IMR-90 (cell line): Measurements from ENCODE around the gene GPR107. TPM values are rescaled to one million over a fixed set of nuclear protein-coding genes. Genes with fewer than 3 reads are reported as not detected.

Experiments used
- ATAC-seq: fragments of 200-7000 bp; cut with Tn5 transposase; 2 replicates; pipeline ENCODE4 v1.9.1; 2020; ENCODE audit warnings: low read depth, mild to moderate bottlenecking, moderate library complexity
- BruUV-seq: library from RNA; stranded (reverse); fragments of 400-500 nt; replicated peaks from 2 replicates; lab custom pipeline; 2021; lab: Mats Ljungman, UMichigan
- CTCF ChIA-PET: fragments of 300-600 bp; formaldehyde crosslinking; extraction: SDS; loops from one replicate; lab custom pipeline; 2021; ENCODE audit warnings: antibody characterized with exemption; lab: Yijun Ruan, JAX
- POLR2A ChIA-PET: fragments of 300-600 bp; sonication (Branson Sonifier 250); formaldehyde crosslinking; loops from one replicate; lab custom pipeline; 2022; ENCODE audit warnings: antibody characterized with exemption; ENCODE audit not compliant: unreplicated experiment; lab: Charles Lee
- DNase-seq: peaks from one replicate; pipeline ENCODE4 v3.0.0; 2013
- H2AFZ ChIP-seq: replicated peaks from 2 replicates; pipeline ENCODE3; 2013; ENCODE audit warnings: low read length, mild to moderate bottlenecking; ENCODE audit not compliant: poor library complexity
- H2AK5ac ChIP-seq: 2 replicates; pipeline ENCODE4 v1.6.1; 2013; ENCODE audit warnings: low read depth, low read length, inconsistent platforms
- H2AK9ac ChIP-seq: replicated peaks from 2 replicates; pipeline ENCODE3; 2013; ENCODE audit warnings: mild to moderate bottlenecking, low read depth, low read length, moderate library complexity; ENCODE audit not compliant: poor library complexity
- H2BK120ac ChIP-seq: 2 replicates; pipeline ENCODE4 v1.6.1; 2013; ENCODE audit warnings: low read depth, low read length, inconsistent platforms
- H2BK15ac ChIP-seq: 3 replicates; pipeline ENCODE4 v1.6.1; 2013; ENCODE audit warnings: low read depth, low read length, inconsistent platforms
- H2BK20ac ChIP-seq: 2 replicates; pipeline ENCODE4 v1.6.1; 2013; ENCODE audit warnings: low read depth, mild to moderate bottlenecking, inconsistent platforms, low read length, moderate library complexity
- H2BK5ac ChIP-seq: 2 replicates; pipeline ENCODE4 v1.6.1; 2013; ENCODE audit warnings: mild to moderate bottlenecking, low read depth, low read length, inconsistent platforms; ENCODE audit not compliant: poor library complexity, severe bottlenecking
- H3K14ac ChIP-seq: replicated peaks from 2 replicates; pipeline ENCODE4 v1.6.1; 2013; ENCODE audit warnings: low read depth, low read length, inconsistent platforms
- H3K18ac ChIP-seq: 2 replicates; pipeline ENCODE4 v1.6.1; 2013; ENCODE audit warnings: low read depth, low read length, control low read depth
- H3K23ac ChIP-seq: 2 replicates; pipeline ENCODE4 v1.6.1; 2013; ENCODE audit warnings: low read depth, low read length, inconsistent platforms
- H3K27ac ChIP-seq: 2 replicates; pipeline ENCODE4 v1.5.1; 2013; ENCODE audit warnings: mild to moderate bottlenecking, control low read depth, low read length; ENCODE audit not compliant: insufficient read depth
- H3K27me3 ChIP-seq: 2 replicates; pipeline ENCODE4 v1.6.1; 2013; ENCODE audit warnings: low read length; ENCODE audit not compliant: control insufficient read depth, insufficient read depth
- H3K36me3 ChIP-seq: 2 replicates; pipeline ENCODE4 v1.6.1; 2013; ENCODE audit warnings: low read length, mixed read lengths; ENCODE audit not compliant: control insufficient read depth, insufficient read depth
- H3K4ac ChIP-seq: 2 replicates; pipeline ENCODE4 v1.6.1; 2013; ENCODE audit warnings: low read depth, low read length, inconsistent platforms
- H3K4me1 ChIP-seq: 2 replicates; pipeline ENCODE4 v1.6.1; 2013; ENCODE audit warnings: low read length, mixed read lengths; ENCODE audit not compliant: control insufficient read depth, insufficient read depth
- H3K4me2 ChIP-seq: 2 replicates; pipeline ENCODE4 v1.6.1; 2013; ENCODE audit warnings: low read depth, mild to moderate bottlenecking, control low read depth, low read length, moderate library complexity
- H3K4me3 ChIP-seq: 2 replicates; pipeline ENCODE4 v1.5.1; 2013; ENCODE audit warnings: low read depth, mild to moderate bottlenecking, control low read depth, low read length, moderate library complexity; ENCODE audit not compliant: insufficient read depth
- H3K56ac ChIP-seq: 2 replicates; pipeline ENCODE4 v1.6.1; 2013; ENCODE audit warnings: low read length, inconsistent platforms; ENCODE audit not compliant: insufficient read depth; ENCODE audit errors: extremely low read depth
- H3K79me1 ChIP-seq, 2 experiments: 2 replicates each; pipeline ENCODE4 v1.6.1; 2013; ENCODE audit warnings: low read length in 2 of 2, inconsistent platforms in 1 of 2, low read depth in 1 of 2
- H3K9ac ChIP-seq: 2 replicates; pipeline ENCODE4 v1.6.1; 2013; ENCODE audit warnings: low read depth, low read length, control low read depth
- H3K9me1 ChIP-seq: 2 replicates; pipeline ENCODE4 v1.6.1; 2013; ENCODE audit warnings: low read length, inconsistent platforms; ENCODE audit not compliant: insufficient read depth
- H3K9me3 ChIP-seq: 2 replicates; pipeline ENCODE4 v1.6.1; 2013; ENCODE audit warnings: low read length; ENCODE audit not compliant: control insufficient read depth, insufficient read depth
- H4K20me1 ChIP-seq: 2 replicates; pipeline ENCODE4 v1.6.1; 2013; ENCODE audit warnings: low read length, inconsistent platforms; ENCODE audit not compliant: insufficient read depth
- H4K5ac ChIP-seq: 2 replicates; pipeline ENCODE4 v1.6.1; 2013; ENCODE audit warnings: mild to moderate bottlenecking, low read depth, low read length, control low read depth
- H4K8ac ChIP-seq, 2 experiments: 2 replicates each; pipeline ENCODE4 v1.6.1; 2013; ENCODE audit warnings: low read depth in 2 of 2, low read length in 2 of 2, control low read depth in 1 of 2, inconsistent platforms in 1 of 2
- H4K91ac ChIP-seq: 2 replicates; pipeline ENCODE4 v1.6.1; 2013; ENCODE audit warnings: low read depth, low read length, inconsistent platforms; ENCODE audit not compliant: insufficient read depth
- BHLHE40 ChIP-seq: fragments of 150-350 bp; IDR thresholded peaks from 2 replicates; pipeline ENCODE4 v1.6.1; 2016; ENCODE audit warnings: mild to moderate bottlenecking, low read depth, low read length
- CEBPB ChIP-seq: IDR thresholded peaks from 2 replicates; pipeline ENCODE4 v1.6.1; 2012; ENCODE audit warnings: low read depth, low read length, improper control_type of control experiment
- CHD1 ChIP-seq: IDR thresholded peaks from 2 replicates; pipeline ENCODE4 v1.6.1; 2012; ENCODE audit warnings: low read depth, low read length, improper control_type of control experiment
- FOS ChIP-seq: fragments of 150-350 bp; IDR thresholded peaks from 2 replicates; pipeline ENCODE4 v1.6.1; 2016; ENCODE audit warnings: low read depth, low read length
- MAFK ChIP-seq: IDR thresholded peaks from 2 replicates; pipeline ENCODE4 v1.6.1; 2012; ENCODE audit warnings: low read depth, low read length, improper control_type of control experiment
- MAZ ChIP-seq: IDR thresholded peaks from 2 replicates; pipeline ENCODE4 v1.6.1; 2012; ENCODE audit warnings: low read depth, mild to moderate bottlenecking, low read length, improper control_type of control experiment, moderate library complexity, borderline replicate concordance
- MXI1 ChIP-seq: IDR thresholded peaks from 2 replicates; pipeline ENCODE4 v1.6.1; 2012; ENCODE audit warnings: low read depth, mild to moderate bottlenecking, low read length, moderate library complexity, borderline replicate concordance
- NFE2L2 ChIP-seq: fragments of 150-350 bp; IDR thresholded peaks from 2 replicates; pipeline ENCODE4 v1.6.1; 2016; ENCODE audit warnings: low read depth, mild to moderate bottlenecking, low read length
- POLR2A ChIP-seq: IDR thresholded peaks from 2 replicates; pipeline ENCODE4 v1.6.1; 2012; ENCODE audit warnings: mild to moderate bottlenecking, low read depth, low read length
- RAD21 ChIP-seq: IDR thresholded peaks from 2 replicates; pipeline ENCODE4 v1.6.1; 2012; ENCODE audit warnings: low read length, improper control_type of control experiment
- RCOR1 ChIP-seq: IDR thresholded peaks from 2 replicates; pipeline ENCODE4 v1.6.1; 2012; ENCODE audit warnings: mild to moderate bottlenecking, low read length, improper control_type of control experiment; ENCODE audit not compliant: insufficient replicate concordance
- RFX5 ChIP-seq: IDR thresholded peaks from 2 replicates; pipeline ENCODE4 v1.8.0; 2012; ENCODE audit warnings: low read depth, mild to moderate bottlenecking, low read length, moderate library complexity
- SMC3 ChIP-seq: fragments of 150-350 bp; IDR thresholded peaks from 2 replicates; pipeline ENCODE4 v1.6.1; 2016; ENCODE audit warnings: low read depth, mild to moderate bottlenecking, antibody characterized with exemption, low read length, moderate library complexity
- WGBS, 2 experiments: methylation state at CpG; one replicate each; pipeline versions ENCODE4 v1.1.5 to v1.1.7; 2013; ENCODE audit warnings: missing lambda C conversion rate in 2 of 2; ENCODE audit not compliant: insufficient read length in 1 of 2; ENCODE audit errors: extremely low coverage in 2 of 2; 5-methylcytosine and 5-hydroxymethylcytosine counted together
- dilution Hi-C: fragments of 300-500 bp; cut with HindIII; formaldehyde crosslinking; loops from one replicate; pipeline ENCODE4 v1.14.3; 2018; ENCODE audit warnings: low sequenced_read_pairs; ENCODE audit not compliant: unreplicated experiment
- in situ Hi-C: fragments of 300-500 bp; cut with MboI; formaldehyde crosslinking; loops from 3 replicates; pipeline ENCODE4 v1.14.3; 2019; ENCODE audit warnings: low sequenced_read_pairs, inconsistent platforms, mixed read lengths
- intact Hi-C: fragments of 100-400 bp; cut with micrococcal nuclease; formaldehyde crosslinking; loops from 2 replicates; pipeline ENCODE4 v1.10.0; 2022
- polyA plus RNA-seq, 3 experiments: library from polyadenylated mRNA; depleted of rRNA; stranded (reverse); fragments of >200 nt; gene quantifications; 2 replicates each; pipeline ENCODE4 v1.2.3, GENCODE V29; 2012; ENCODE audit warnings: low replicate concordance in 1 of 3
- total RNA-seq: library from RNA; depleted of rRNA; stranded (reverse); fragments of >200 nt; gene quantifications from 2 replicates; pipeline ENCODE4 v1.2.3, GENCODE V29; 2012
- TF ChIP-seq, protein P1 (sequence below): conservative IDR thresholded peaks from 2 replicates; pipeline ENCODE4 v1.5.1; 2012; ENCODE audit warnings: mild to moderate bottlenecking, low read depth, low read length, improper control_type of control experiment
- TF ChIP-seq, protein P2 (sequence below): fragments of 150-350 bp; IDR thresholded peaks from 2 replicates; pipeline ENCODE4 v1.6.1; 2016; ENCODE audit warnings: low read depth, mild to moderate bottlenecking, low read length, moderate library complexity, borderline replicate concordance
- TF ChIP-seq, protein P3 (sequence below): fragments of 150-350 bp; IDR thresholded peaks from 2 replicates; pipeline ENCODE4 v1.6.1; 2017; ENCODE audit warnings: mild to moderate bottlenecking, antibody characterized with exemption, low read length, low read depth

The GPR107 gene
- total and polyA plus RNA-seq, 2 of the 4 experiments (the other 2 are of a cell fraction), result 16.7 to 21.6 TPM

DNA sequence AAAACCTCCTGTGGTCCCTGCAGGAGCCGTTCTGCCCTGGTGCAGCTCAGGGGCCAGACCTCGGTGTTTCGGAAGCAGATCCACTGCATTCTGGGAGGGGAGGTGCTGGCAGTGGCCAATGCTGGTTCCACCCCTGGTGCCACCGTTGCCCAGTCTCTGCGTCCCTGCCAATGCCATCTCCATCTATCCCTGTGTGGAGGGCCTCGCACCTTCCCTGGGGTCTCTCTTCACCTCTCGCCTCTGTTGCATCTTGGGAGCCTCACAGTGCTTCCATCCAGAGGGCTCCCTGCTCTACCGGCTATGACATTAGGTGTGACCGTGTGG, 133.8 kb downstream of the GPR107 start:
- H2AFZ ChIP-seq, result peak overlapping the region; percentile 62
- BruUV-seq, result no TSS peak
- no peak overlapping the region for H3K9ac ChIP-seq
- no peak overlapping the region for H3K18ac ChIP-seq
- H3K4me3 ChIP-seq, result no peak overlapping the region
- H4K20me1 ChIP-seq, result peaks cover 67% of the 10 kb centered on the region
- POLR2A ChIA-PET, result no interaction called here
- H3K79me1 ChIP-seq, result peaks cover 30 to 88% of the 10 kb centered on the region in 2 experiments
- H3K14ac ChIP-seq, result peak overlapping the region; percentile 68; the same call in 1 of the 2 replicates
- no peaks in the 10 kb centered on the region for H3K27me3 ChIP-seq
- peak overlapping the region; percentile 48 for H3K4me2 ChIP-seq
- in situ Hi-C loops (no loop called here), dilution Hi-C loops (no loop called here), intact Hi-C loops (no loop called here)
- H2AK5ac ChIP-seq, result peak overlapping the region; percentile 91
- H2AK9ac ChIP-seq, result peak overlapping the region; percentile 94
- CTCF ChIA-PET, result no interaction called here
- H2BK5ac ChIP-seq, result peak overlapping the region; percentile 65
- peaks cover 41% of the 10 kb centered on the region for H3K4me1 ChIP-seq
- H3K9me1 ChIP-seq, result peaks cover 44% of the 10 kb centered on the region
- WGBS, 2 experiments, result 100% methylated on average over 3 of the region's 9 CpGs; no CpG with 5 or more reads in 1 of the 2 experiments
- peak overlapping the region in 1 of 2 experiments; percentile 36; a peak in 1 of 4 replicates for H4K8ac ChIP-seq
- no peak for ATAC-seq
- peak overlapping the region; percentile 73 for H2BK120ac ChIP-seq
- peak overlapping the region; percentile 81 for H3K4ac ChIP-seq
- peak overlapping the region; percentile 49 for H3K27ac ChIP-seq
- no peaks in the 10 kb centered on the region for H3K36me3 ChIP-seq
- peak overlapping the region; percentile 70 for H4K91ac ChIP-seq
- H3K9me3 ChIP-seq, result no peaks in the 10 kb centered on the region
- H2BK20ac ChIP-seq, result peak overlapping the region; percentile 75
- DNase-seq, result no peak
- H2BK15ac ChIP-seq, result peak overlapping the region; percentile 55; the same call in 1 of the 3 replicates
- H3K56ac ChIP-seq, result no peak overlapping the region
- TF ChIP-seq, protein P1, sequence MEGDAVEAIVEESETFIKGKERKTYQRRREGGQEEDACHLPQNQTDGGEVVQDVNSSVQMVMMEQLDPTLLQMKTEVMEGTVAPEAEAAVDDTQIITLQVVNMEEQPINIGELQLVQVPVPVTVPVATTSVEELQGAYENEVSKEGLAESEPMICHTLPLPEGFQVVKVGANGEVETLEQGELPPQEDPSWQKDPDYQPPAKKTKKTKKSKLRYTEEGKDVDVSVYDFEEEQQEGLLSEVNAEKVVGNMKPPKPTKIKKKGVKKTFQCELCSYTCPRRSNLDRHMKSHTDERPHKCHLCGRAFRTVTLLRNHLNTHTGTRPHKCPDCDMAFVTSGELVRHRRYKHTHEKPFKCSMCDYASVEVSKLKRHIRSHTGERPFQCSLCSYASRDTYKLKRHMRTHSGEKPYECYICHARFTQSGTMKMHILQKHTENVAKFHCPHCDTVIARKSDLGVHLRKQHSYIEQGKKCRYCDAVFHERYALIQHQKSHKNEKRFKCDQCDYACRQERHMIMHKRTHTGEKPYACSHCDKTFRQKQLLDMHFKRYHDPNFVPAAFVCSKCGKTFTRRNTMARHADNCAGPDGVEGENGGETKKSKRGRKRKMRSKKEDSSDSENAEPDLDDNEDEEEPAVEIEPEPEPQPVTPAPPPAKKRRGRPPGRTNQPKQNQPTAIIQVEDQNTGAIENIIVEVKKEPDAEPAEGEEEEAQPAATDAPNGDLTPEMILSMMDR, result no peak
- TF ChIP-seq RFX5 (no peak), BHLHE40 (no peak), CHD1 (no peak), RAD21 (no peak), FOS (no peak), SMC3 (no peak), MAFK (no peak), MAZ (no peak), MXI1 (no peak), RCOR1 (no peak), POLR2A (no peak), CEBPB (no peak), NFE2L2 (no peak)
- TF ChIP-seq, protein P2, sequence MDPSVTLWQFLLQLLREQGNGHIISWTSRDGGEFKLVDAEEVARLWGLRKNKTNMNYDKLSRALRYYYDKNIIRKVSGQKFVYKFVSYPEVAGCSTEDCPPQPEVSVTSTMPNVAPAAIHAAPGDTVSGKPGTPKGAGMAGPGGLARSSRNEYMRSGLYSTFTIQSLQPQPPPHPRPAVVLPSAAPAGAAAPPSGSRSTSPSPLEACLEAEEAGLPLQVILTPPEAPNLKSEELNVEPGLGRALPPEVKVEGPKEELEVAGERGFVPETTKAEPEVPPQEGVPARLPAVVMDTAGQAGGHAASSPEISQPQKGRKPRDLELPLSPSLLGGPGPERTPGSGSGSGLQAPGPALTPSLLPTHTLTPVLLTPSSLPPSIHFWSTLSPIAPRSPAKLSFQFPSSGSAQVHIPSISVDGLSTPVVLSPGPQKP, result no peak
- TF ChIP-seq, protein P3, sequence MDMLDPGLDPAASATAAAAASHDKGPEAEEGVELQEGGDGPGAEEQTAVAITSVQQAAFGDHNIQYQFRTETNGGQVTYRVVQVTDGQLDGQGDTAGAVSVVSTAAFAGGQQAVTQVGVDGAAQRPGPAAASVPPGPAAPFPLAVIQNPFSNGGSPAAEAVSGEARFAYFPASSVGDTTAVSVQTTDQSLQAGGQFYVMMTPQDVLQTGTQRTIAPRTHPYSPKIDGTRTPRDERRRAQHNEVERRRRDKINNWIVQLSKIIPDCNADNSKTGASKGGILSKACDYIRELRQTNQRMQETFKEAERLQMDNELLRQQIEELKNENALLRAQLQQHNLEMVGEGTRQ, result no peak
- no peak overlapping the region for H4K5ac ChIP-seq
- H3K23ac ChIP-seq, result no peak overlapping the region; the same call in 1 of the 2 replicates
